Activated naive CD8-positive, alpha-beta T cell treated with anti-CD3 and anti-CD28 coated beads, Interleukin-2, amount 50 U/mL, for 24 hours (primary cell): ENCODE data around the gene CCDC127.

Experiments used
- ATAC-seq: fragments of 150-1000 bp; cut with Tn5 transposase; one replicate; pipeline ENCODE4 v1.10.0; 2021
- DNase-seq: peaks from one replicate; pipeline ENCODE4 v3.0.0; 2021
- H3K27ac Mint-ChIP-seq: one replicate; pipeline ENCODE4 v1.8.0; 2021; ENCODE audit warnings: mild to moderate bottlenecking, mixed read lengths
- H3K27me3 Mint-ChIP-seq: one replicate; pipeline ENCODE4 v1.8.0; 2021; ENCODE audit warnings: mixed read lengths
- H3K36me3 Mint-ChIP-seq: one replicate; pipeline ENCODE4 v1.8.0; 2021; ENCODE audit warnings: low read depth, mixed read lengths
- H3K4me1 Mint-ChIP-seq: one replicate; pipeline ENCODE4 v1.8.0; 2021; ENCODE audit warnings: mixed read lengths
- H3K4me3 Mint-ChIP-seq: one replicate; pipeline ENCODE4 v1.8.0; 2021; ENCODE audit warnings: mild to moderate bottlenecking, moderate library complexity, mixed read lengths
- H3K9me3 Mint-ChIP-seq: one replicate; pipeline ENCODE4 v1.8.0; 2021; ENCODE audit warnings: mixed read lengths

CCDC127 gene

GRCh38 chr5:182126-182525 lies 35.8 kb downstream of the CCDC127 start:
- no peaks in the 10 kb centered on the region for H3K4me1 Mint-ChIP-seq
- no peaks in the 10 kb centered on the region for H3K36me3 Mint-ChIP-seq
- ATAC-seq (no peak), DNase-seq (no peak)
- H3K9me3 Mint-ChIP-seq: no peaks in the 10 kb centered on the region
- peaks cover 4% of the 10 kb centered on the region for H3K27me3 Mint-ChIP-seq
- no peak overlapping the region for H3K4me3 Mint-ChIP-seq
- H3K27ac Mint-ChIP-seq: no peak overlapping the region

GRCh38 chr5:181566-181965 lies 36.4 kb downstream of the CCDC127 start:
- ATAC-seq (no peak), DNase-seq (no peak)
- Mint-ChIP-seq H3K27me3 (peaks cover 4% of the 10 kb centered on the region), H3K9me3 (no peaks in the 10 kb centered on the region), H3K4me3 (no peak overlapping the region), H3K27ac (no peak overlapping the region), H3K4me1 (no peaks in the 10 kb centered on the region), H3K36me3 (no peaks in the 10 kb centered on the region)

- no peak for ATAC-seq
- H3K27me3 Mint-ChIP-seq: peaks cover 4% of the 10 kb centered on the region
- H3K36me3 Mint-ChIP-seq: no peaks in the 10 kb centered on the region
- H3K9me3 Mint-ChIP-seq: no peaks in the 10 kb centered on the region
- no peak for DNase-seq
- H3K27ac Mint-ChIP-seq: no peak overlapping the region
- H3K4me3 Mint-ChIP-seq: no peak overlapping the region
- no peaks in the 10 kb centered on the region for H3K4me1 Mint-ChIP-seq
These were observed 36.8 kb downstream of the CCDC127 start for GRCh38 chr5:181160-181559.

GRCh38 chr5:180286-180918 lies 37.6 kb downstream of the CCDC127 start:
- H3K4me3 Mint-ChIP-seq: no peak overlapping the region
- no peaks in the 10 kb centered on the region for H3K36me3 Mint-ChIP-seq
- DNase-seq: no peak
- H3K27ac Mint-ChIP-seq: no peak overlapping the region
- no peaks in the 10 kb centered on the region for H3K9me3 Mint-ChIP-seq
- ATAC-seq: no peak
- H3K4me1 Mint-ChIP-seq: no peaks in the 10 kb centered on the region
- H3K27me3 Mint-ChIP-seq: peaks cover 4% of the 10 kb centered on the region

GRCh38 chr5:179401-179800 lies 38.6 kb downstream of the CCDC127 start:
- H3K9me3 Mint-ChIP-seq: no peaks in the 10 kb centered on the region
- no peak overlapping the region for H3K4me3 Mint-ChIP-seq
- no peak overlapping the region for H3K27ac Mint-ChIP-seq
- H3K27me3 Mint-ChIP-seq: peaks cover 4% of the 10 kb centered on the region
- ATAC-seq: no peak
- H3K4me1 Mint-ChIP-seq: no peaks in the 10 kb centered on the region
- H3K36me3 Mint-ChIP-seq: no peaks in the 10 kb centered on the region
- DNase-seq: no peak

- H3K4me1 Mint-ChIP-seq: no peaks in the 10 kb centered on the region
- H3K9me3 Mint-ChIP-seq: no peaks in the 10 kb centered on the region
- H3K4me3 Mint-ChIP-seq: no peak overlapping the region
- ATAC-seq: no peak
- H3K36me3 Mint-ChIP-seq: no peaks in the 10 kb centered on the region
- no peak for DNase-seq
- H3K27me3 Mint-ChIP-seq: peaks cover 4% of the 10 kb centered on the region
- H3K27ac Mint-ChIP-seq: no peak overlapping the region
These were observed 39.8 kb downstream of the CCDC127 start for GRCh38 chr5:178110-178509.

- no peaks in the 10 kb centered on the region for H3K36me3 Mint-ChIP-seq
- no peaks in the 10 kb centered on the region for H3K4me1 Mint-ChIP-seq
- H3K4me3 Mint-ChIP-seq: no peak overlapping the region
- H3K9me3 Mint-ChIP-seq: no peaks in the 10 kb centered on the region
- ATAC-seq (no peak), DNase-seq (no peak)
- H3K27ac Mint-ChIP-seq: no peak overlapping the region
- H3K27me3 Mint-ChIP-seq: peaks cover 4% of the 10 kb centered on the region
These were observed 41.6 kb downstream of the CCDC127 start for GRCh38 chr5:176296-176823.

GRCh38 chr5:174876-175465 lies 43.0 kb downstream of the CCDC127 start:
- no peak for ATAC-seq
- H3K4me1 Mint-ChIP-seq: no peaks in the 10 kb centered on the region
- peaks cover 4% of the 10 kb centered on the region for H3K27me3 Mint-ChIP-seq
- DNase-seq: no peak
- H3K36me3 Mint-ChIP-seq: no peaks in the 10 kb centered on the region
- no peak overlapping the region for H3K4me3 Mint-ChIP-seq
- no peaks in the 10 kb centered on the region for H3K9me3 Mint-ChIP-seq
- no peak overlapping the region for H3K27ac Mint-ChIP-seq

- no peak overlapping the region for H3K27ac Mint-ChIP-seq
- no peaks in the 10 kb centered on the region for H3K9me3 Mint-ChIP-seq
- ATAC-seq (no peak), DNase-seq (no peak)
- H3K4me3 Mint-ChIP-seq: no peak overlapping the region
- H3K4me1 Mint-ChIP-seq: no peaks in the 10 kb centered on the region
- H3K27me3 Mint-ChIP-seq: peaks cover 4% of the 10 kb centered on the region
- no peaks in the 10 kb centered on the region for H3K36me3 Mint-ChIP-seq
These were observed 43.7 kb downstream of the CCDC127 start for GRCh38 chr5:174291-174600.

GRCh38 chr5:173392-174290 lies 44.3 kb downstream of the CCDC127 start:
- no peak for DNase-seq
- no peaks in the 10 kb centered on the region for H3K4me1 Mint-ChIP-seq
- no peak overlapping the region for H3K27ac Mint-ChIP-seq
- no peaks in the 10 kb centered on the region for H3K9me3 Mint-ChIP-seq
- H3K4me3 Mint-ChIP-seq: no peak overlapping the region
- no peaks in the 10 kb centered on the region for H3K36me3 Mint-ChIP-seq
- H3K27me3 Mint-ChIP-seq: peaks cover 2% of the 10 kb centered on the region
- no peak for ATAC-seq

GRCh38 chr5:172841-173251 lies 45.1 kb downstream of the CCDC127 start:
- DNase-seq (no peak), ATAC-seq (no peak)
- H3K4me3 Mint-ChIP-seq: no peak overlapping the region
- H3K27ac Mint-ChIP-seq: no peak overlapping the region
- no peaks in the 10 kb centered on the region for H3K27me3 Mint-ChIP-seq
- H3K36me3 Mint-ChIP-seq: no peaks in the 10 kb centered on the region
- no peaks in the 10 kb centered on the region for H3K4me1 Mint-ChIP-seq
- no peaks in the 10 kb centered on the region for H3K9me3 Mint-ChIP-seq

GRCh38 chr5:172421-172820 lies 45.5 kb downstream of the CCDC127 start:
- no peak overlapping the region for H3K27ac Mint-ChIP-seq
- H3K4me3 Mint-ChIP-seq: no peak overlapping the region
- no peaks in the 10 kb centered on the region for H3K36me3 Mint-ChIP-seq
- no peaks in the 10 kb centered on the region for H3K27me3 Mint-ChIP-seq
- DNase-seq: no peak
- H3K4me1 Mint-ChIP-seq: no peaks in the 10 kb centered on the region
- ATAC-seq: no peak
- no peaks in the 10 kb centered on the region for H3K9me3 Mint-ChIP-seq

- Mint-ChIP-seq H3K36me3 (no peaks in the 10 kb centered on the region), H3K27ac (no peak overlapping the region)
- ATAC-seq: no peak
These were observed 46.1 kb downstream of the CCDC127 start for GRCh38 chr5:171801-172331.

GRCh38 chr5:170971-171800 lies 46.8 kb downstream of the CCDC127 start:
- H3K4me1 Mint-ChIP-seq: no peaks in the 10 kb centered on the region
- no peaks in the 10 kb centered on the region for H3K36me3 Mint-ChIP-seq
- DNase-seq (no peak), ATAC-seq (no peak)
- no peaks in the 10 kb centered on the region for H3K27me3 Mint-ChIP-seq
- H3K9me3 Mint-ChIP-seq: no peaks in the 10 kb centered on the region
- no peak overlapping the region for H3K4me3 Mint-ChIP-seq
- no peak overlapping the region for H3K27ac Mint-ChIP-seq

More at GRCh38 chr5:171801-172331, 46.1 kb downstream of the CCDC127 start:
- H3K27me3 Mint-ChIP-seq: no peaks in the 10 kb centered on the region
- no peaks in the 10 kb centered on the region for H3K9me3 Mint-ChIP-seq
- H3K4me3 Mint-ChIP-seq: no peak overlapping the region
- no peak for DNase-seq
- H3K4me1 Mint-ChIP-seq: no peaks in the 10 kb centered on the region
